ENCODE data around the gene GAGE12E.
"Not testable (repeated sequence)": the region's sequence is repeated elsewhere in the genome, so short reads cannot be mapped to it uniquely, and the experiment has no call there.

The GAGE12E gene

GRCh38 chrX:49550989-49551388 lies at the start of gene GAGE12E:
GAGE12E (plus strand) TSS chrX:49551289; CDS start chrX:49552444, 1,155 bp downstream.
- DNase-seq (ENCODE audit: low read depth in 2 of 3, low spot score in 1 of 3) = not testable (repeated sequence)

GRCh38 chrX:49531877-49532276 lies 19.2 kb upstream of the GAGE12E start, which contains the start of gene GAGE12C:
GAGE12C (plus strand) TSS chrX:49532177; CDS start chrX:49533332, 1,155 bp downstream.
- DNase-seq (ENCODE audit: low read depth in 2 of 3, low spot score in 1 of 3) = not testable (repeated sequence)

GRCh38 chrX:49541433-49541832 lies 9.7 kb upstream of the GAGE12E start, which contains the start of gene GAGE12D:
GAGE12D (plus strand) TSS chrX:49541733; CDS start chrX:49542888, 1,155 bp downstream.
- not testable (repeated sequence) for DNase-seq (ENCODE audit: low read depth in 2 of 3, low spot score in 1 of 3)

- not testable (repeated sequence) for DNase-seq (ENCODE audit: low read depth in 2 of 3, low spot score in 1 of 3)
Measured at GRCh38 chrX:49560542-49560941, 9.5 kb downstream of the GAGE12E start, which contains the start of gene GAGE12F. GAGE12F (plus strand) TSS chrX:49560842; CDS start chrX:49561997, 1,155 bp downstream.

GRCh38 chrX:49568728-49569127 lies 17.6 kb downstream of the GAGE12E start:
- not testable (repeated sequence) for DNase-seq (ENCODE audit: low read depth in 2 of 3, low spot score in 1 of 3)

- not testable (repeated sequence) for DNase-seq (ENCODE audit: low read depth in 2 of 3, low spot score in 1 of 3)
Measured at GRCh38 chrX:49569152-49569551, 18.1 kb downstream of the GAGE12E start.

GRCh38 chrX:49570100-49570499 lies 19.0 kb downstream of the GAGE12E start, which contains the start of gene GAGE12G:
GAGE12G (plus strand) TSS chrX:49570400; CDS start chrX:49571555, 1,155 bp downstream.
- not testable (repeated sequence) for DNase-seq (ENCODE audit: low read depth in 2 of 3, low spot score in 1 of 3)

- not testable (repeated sequence) for DNase-seq (ENCODE audit: low read depth in 2 of 3, low spot score in 1 of 3)
Measured at GRCh38 chrX:49579649-49580048, 28.6 kb downstream of the GAGE12E start, which contains the start of gene GAGE12H. GAGE12H (plus strand) TSS chrX:49579949; CDS start chrX:49581104, 1,155 bp downstream.

GRCh38 chrX:49589196-49589595 lies 38.1 kb downstream of the GAGE12E start, which contains the start of gene GAGE2A:
GAGE2A (plus strand) TSS chrX:49589496; CDS start chrX:49590651, 1,155 bp downstream.
- not testable (repeated sequence) for DNase-seq (ENCODE audit: low read depth in 2 of 3, low spot score in 1 of 3)

- DNase-seq (ENCODE audit: low read depth in 2 of 3, low spot score in 1 of 3) = not testable (repeated sequence)
Measured at GRCh38 chrX:49589769-49590478, 38.8 kb downstream of the GAGE12E start.

- DNase-seq (ENCODE audit: low read depth in 2 of 3, low spot score in 1 of 3) = not testable (repeated sequence)
Measured at GRCh38 chrX:49590488-49590887, 39.4 kb downstream of the GAGE12E start.

GRCh38 chrX:49598720-49599119 lies 47.6 kb downstream of the GAGE12E start, which contains the start of gene GAGE1:
GAGE1 (plus strand) TSS chrX:49599020; CDS start chrX:49600175, 1,155 bp downstream.
- DNase-seq (ENCODE audit: low read depth in 2 of 3, low spot score in 1 of 3) = not testable (repeated sequence)

Data from stimulated activated CD4-positive, alpha-beta T cell treated with anti-CD3 and anti-CD28 coated beads, Interleukin-12 subunit alpha, Interleukin-12 subunit beta, amount 100 ng/mL, for 48 hours (primary cell).